HCT116 (cell line): ENCODE results near the gene PTPN12. TPM values are rescaled to one million over a fixed set of nuclear protein-coding genes. Genes with fewer than 3 reads are reported as not detected.

ENCODE experiments used
- ATAC-seq: fragments of 200-7000 bp; cut with Tn5 transposase; 2 replicates; pipeline ENCODE4 v1.9.1; 2020; ENCODE audit warnings: mild to moderate bottlenecking, moderate library complexity
- BruUV-seq: library from RNA; stranded (reverse); fragments of 400-500 nt; replicated peaks from 2 replicates; lab custom pipeline; 2021; lab: Mats Ljungman, UMichigan
- CTCF ChIA-PET: fragments of 300-600 bp; sonication (Branson Sonifier 250); formaldehyde crosslinking; loops from one replicate; lab custom pipeline; 2021; ENCODE audit warnings: antibody characterized with exemption; lab: Charles Lee
- POLR2A ChIA-PET: fragments of 300-600, 350-600 bp; sonication (Branson Sonifier 250); formaldehyde crosslinking; loops from one replicate; lab custom pipeline; 2021; ENCODE audit warnings: antibody characterized with exemption; lab: Charles Lee
- RAD21 ChIA-PET, 2 experiments: fragments of 300-600 bp; sonication (Branson Sonifier 250); formaldehyde crosslinking; loops; one replicate each; lab custom pipeline; 2023; ENCODE audit warnings: low total read pairs in 2 of 2; ENCODE audit not compliant: uncharacterized antibody in 2 of 2, unreplicated experiment in 2 of 2, low non-redundant PET in 1 of 2; lab: Charles Lee
- DNase-seq: peaks from one replicate; pipeline ENCODE4 v3.0.0-alpha.2; 2010; ENCODE audit warnings: low read depth, low spot score
- H2AFZ ChIP-seq: fragments of 200-600 bp; shearing (Covaris generic), sonication (generic); 2 replicates; pipeline ENCODE4 v1.6.1; 2017; ENCODE audit warnings: low read depth, mixed run types, mixed read lengths, antibody characterized with exemption, low read length; ENCODE audit not compliant: poor library complexity, severe bottlenecking
- H3K27ac ChIP-seq: 2 replicates; pipeline ENCODE4 v1.5.1; 2012; ENCODE audit warnings: low read depth, low read length
- H3K27me3 ChIP-seq: fragments of 200-600 bp; sonication (generic); 2 replicates; pipeline ENCODE4 v1.6.1; 2016; ENCODE audit warnings: mixed run types, low read length, mixed read lengths; ENCODE audit not compliant: insufficient read depth
- H3K36me3 ChIP-seq, 2 experiments: fragments of 200-500 bp in 1 of 2; fragments of 200-600 bp in 1 of 2; sonication (Bioruptor generic) in 1 of 2; sonication (generic) in 1 of 2; 2 replicates each; pipeline versions ENCODE4 v1.5.1 to v1.6.1; 2014 to 2016; ENCODE audit warnings: low read length in 2 of 2, inconsistent platforms in 1 of 2, mixed read lengths in 1 of 2, mixed run types in 1 of 2; ENCODE audit not compliant: insufficient read depth in 2 of 2, control insufficient read depth in 1 of 2
- H3K4me1 ChIP-seq, 2 experiments: fragments of 200-600 bp in 1 of 2; sonication (generic) in 1 of 2; 2 replicates each; pipeline versions ENCODE4 v1.5.1 to v1.6.1; 2012 to 2017; ENCODE audit warnings: low read length in 2 of 2, inconsistent platforms in 1 of 2, mild to moderate bottlenecking in 1 of 2, mixed read lengths in 1 of 2, mixed run types in 1 of 2, moderate library complexity in 1 of 2; ENCODE audit not compliant: insufficient read depth in 2 of 2, control insufficient read depth in 1 of 2
- H3K4me2 ChIP-seq: fragments of 200-600 bp; sonication (generic); 2 replicates; pipeline ENCODE4 v1.6.1; 2017; ENCODE audit warnings: mixed run types, low read length, mixed read lengths
- H3K4me3 ChIP-seq, 2 experiments: fragments of 200-600 bp in 1 of 2; sonication (generic) in 1 of 2; replicated peaks in 1 of 2; 2 replicates each; pipeline ENCODE4 v1.5.1; 2011 to 2016; ENCODE audit warnings: low read length in 2 of 2, control low read depth in 1 of 2, low read depth in 1 of 2, mild to moderate bottlenecking in 1 of 2, mixed read lengths in 1 of 2, mixed run types in 1 of 2
- H3K79me2 ChIP-seq: fragments of 200-600 bp; sonication (generic); 2 replicates; pipeline ENCODE4 v1.6.1; 2017; ENCODE audit warnings: mild to moderate bottlenecking, mixed run types, low read length, moderate library complexity, mixed read lengths; ENCODE audit not compliant: insufficient read depth
- H3K9ac ChIP-seq: fragments of 200-600 bp; sonication (generic); 2 replicates; pipeline ENCODE4 v1.6.1; 2016; ENCODE audit warnings: low read length, mixed read lengths
- H3K9me2 ChIP-seq: fragments of 200-600 bp; sonication (generic), shearing (Covaris generic); 2 replicates; pipeline ENCODE4 v1.6.1; 2017; ENCODE audit warnings: mixed run types, mild to moderate bottlenecking, moderate library complexity; ENCODE audit not compliant: insufficient read depth
- H3K9me3 ChIP-seq, 2 experiments: fragments of 200-500 bp in 1 of 2; fragments of 200-600 bp in 1 of 2; sonication (Bioruptor generic) in 1 of 2; sonication (generic) in 1 of 2; 2 replicates each; pipeline ENCODE4 v1.6.1; 2014 to 2017; ENCODE audit warnings: low read length in 2 of 2, mixed read lengths in 2 of 2, inconsistent platforms in 1 of 2, low read depth in 1 of 2, mild to moderate bottlenecking in 1 of 2, mixed run types in 1 of 2, moderate library complexity in 1 of 2; ENCODE audit not compliant: control insufficient read depth in 1 of 2, insufficient read depth in 1 of 2
- H4K20me1 ChIP-seq: fragments of 200-600 bp; sonication (generic), shearing (Covaris generic); 2 replicates; pipeline ENCODE4 v1.6.1; 2017; ENCODE audit warnings: mixed run types, mild to moderate bottlenecking, moderate library complexity; ENCODE audit not compliant: insufficient read depth
- CEBPB ChIP-seq: IDR thresholded peaks from 2 replicates; pipeline ENCODE4 v1.6.1; 2012; ENCODE audit warnings: low read depth
- EZH2 ChIP-seq: fragments of 200-600 bp; sonication (generic); IDR thresholded peaks from 2 replicates; pipeline ENCODE4 v1.6.1; 2017; ENCODE audit warnings: antibody characterized with exemption, mixed run types
- EZH2phosphoT487 ChIP-seq: fragments of 200-600 bp; IDR thresholded peaks from 2 replicates; pipeline ENCODE4 v1.6.1; 2018; ENCODE audit warnings: antibody characterized with exemption, borderline replicate concordance
- intact Hi-C: fragments of 100-400 bp; cut with micrococcal nuclease; formaldehyde crosslinking; loops from 2 replicates; pipeline ENCODE4 v1.10.0; 2022
- total RNA-seq: library from RNA; stranded (reverse); gene quantifications from one replicate; pipeline ENCODE4 v1.2.1, GENCODE V29; 2021; ENCODE audit not compliant: unreplicated experiment
- TF ChIP-seq, protein P1 (sequence below): IDR thresholded peaks from 2 replicates; pipeline ENCODE4 v1.6.1; 2012
- TF ChIP-seq, protein P2 (sequence below): IDR thresholded peaks from 2 replicates; pipeline ENCODE4 v1.6.1; 2012; ENCODE audit warnings: low read depth

Gene PTPN12
- total RNA-seq, 1 experiment from 2014 or later: 80.5 TPM

DNA sequence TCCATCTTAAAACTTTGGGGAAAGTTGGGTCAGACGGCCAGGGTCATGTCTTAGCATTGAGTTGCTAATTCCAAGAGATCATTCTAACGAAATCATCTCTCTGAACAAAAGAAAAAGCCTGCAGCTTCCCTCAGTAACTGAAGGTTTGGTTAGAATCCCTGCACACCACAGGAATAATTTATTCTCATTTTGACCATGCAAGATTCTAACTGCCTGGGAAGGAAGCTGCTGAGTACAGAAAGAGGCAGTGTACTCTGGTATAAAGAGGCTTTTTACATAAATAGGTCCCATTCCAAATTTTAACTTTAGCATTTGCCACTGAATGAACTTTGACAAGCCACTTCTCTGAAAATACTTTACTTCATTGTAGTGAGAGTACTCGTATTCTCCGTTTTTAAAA lies 82.2 kb downstream of the PTPN12 start:
- no TSS peak for BruUV-seq
- intact Hi-C loops: no loop called here
- Histone ChIP-seq H3K4me2 (no peak overlapping the region), H3K27me3 (no peaks in the 10 kb centered on the region), H3K27ac (no peak overlapping the region), H3K9me2 (no peaks in the 10 kb centered on the region), H3K9ac (no peak overlapping the region), H3K79me2 (no peaks in the 10 kb centered on the region), H3K36me3 (peaks cover 15 to 30% of the 10 kb centered on the region in 2 experiments; a peak in 2 of 4 replicates), H2AFZ (no peak overlapping the region), H3K4me3 (no peak overlapping the region), H3K4me1 (no peaks in the 10 kb centered on the region), H4K20me1 (no peaks in the 10 kb centered on the region), H3K9me3 (no peaks in the 10 kb centered on the region)
- ChIA-PET RAD21 (no interaction called here), POLR2A (no interaction called here), CTCF (no interaction called here)
- TF ChIP-seq CEBPB (no peak), EZH2 (no peak), EZH2phosphoT487 (no peak)
- TF ChIP-seq, protein P1, sequence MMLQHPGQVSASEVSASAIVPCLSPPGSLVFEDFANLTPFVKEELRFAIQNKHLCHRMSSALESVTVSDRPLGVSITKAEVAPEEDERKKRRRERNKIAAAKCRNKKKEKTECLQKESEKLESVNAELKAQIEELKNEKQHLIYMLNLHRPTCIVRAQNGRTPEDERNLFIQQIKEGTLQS: no peak
- TF ChIP-seq, protein P2, sequence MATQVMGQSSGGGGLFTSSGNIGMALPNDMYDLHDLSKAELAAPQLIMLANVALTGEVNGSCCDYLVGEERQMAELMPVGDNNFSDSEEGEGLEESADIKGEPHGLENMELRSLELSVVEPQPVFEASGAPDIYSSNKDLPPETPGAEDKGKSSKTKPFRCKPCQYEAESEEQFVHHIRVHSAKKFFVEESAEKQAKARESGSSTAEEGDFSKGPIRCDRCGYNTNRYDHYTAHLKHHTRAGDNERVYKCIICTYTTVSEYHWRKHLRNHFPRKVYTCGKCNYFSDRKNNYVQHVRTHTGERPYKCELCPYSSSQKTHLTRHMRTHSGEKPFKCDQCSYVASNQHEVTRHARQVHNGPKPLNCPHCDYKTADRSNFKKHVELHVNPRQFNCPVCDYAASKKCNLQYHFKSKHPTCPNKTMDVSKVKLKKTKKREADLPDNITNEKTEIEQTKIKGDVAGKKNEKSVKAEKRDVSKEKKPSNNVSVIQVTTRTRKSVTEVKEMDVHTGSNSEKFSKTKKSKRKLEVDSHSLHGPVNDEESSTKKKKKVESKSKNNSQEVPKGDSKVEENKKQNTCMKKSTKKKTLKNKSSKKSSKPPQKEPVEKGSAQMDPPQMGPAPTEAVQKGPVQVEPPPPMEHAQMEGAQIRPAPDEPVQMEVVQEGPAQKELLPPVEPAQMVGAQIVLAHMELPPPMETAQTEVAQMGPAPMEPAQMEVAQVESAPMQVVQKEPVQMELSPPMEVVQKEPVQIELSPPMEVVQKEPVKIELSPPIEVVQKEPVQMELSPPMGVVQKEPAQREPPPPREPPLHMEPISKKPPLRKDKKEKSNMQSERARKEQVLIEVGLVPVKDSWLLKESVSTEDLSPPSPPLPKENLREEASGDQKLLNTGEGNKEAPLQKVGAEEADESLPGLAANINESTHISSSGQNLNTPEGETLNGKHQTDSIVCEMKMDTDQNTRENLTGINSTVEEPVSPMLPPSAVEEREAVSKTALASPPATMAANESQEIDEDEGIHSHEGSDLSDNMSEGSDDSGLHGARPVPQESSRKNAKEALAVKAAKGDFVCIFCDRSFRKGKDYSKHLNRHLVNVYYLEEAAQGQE: no peak
- ATAC-seq: no peak
- DNase-seq: no peak
